HCT116 (cell line): ENCODE data around the gene RTN4.

Source experiments
- CTCF ChIP-seq, 3 experiments: fragments of 200-600 bp in 1 of 3; sonication (generic) in 1 of 3; IDR thresholded peaks in 2 of 3; conservative IDR thresholded peaks in 1 of 3; 2 replicates each; pipeline ENCODE4 v1.5.1; 2012 to 2017; ENCODE audit warnings: low read depth in 2 of 3, low read length in 2 of 3, antibody characterized with exemption in 1 of 3, borderline replicate concordance in 1 of 3, control low read depth in 1 of 3, mild to moderate bottlenecking in 1 of 3, mixed read lengths in 1 of 3, mixed run types in 1 of 3, moderate library complexity in 1 of 3; ENCODE audit not compliant: insufficient read depth in 1 of 3
- EZH2 ChIP-seq: fragments of 200-600 bp; sonication (generic); IDR thresholded peaks from 2 replicates; pipeline ENCODE4 v1.6.1; 2017; ENCODE audit warnings: antibody characterized with exemption, mixed run types
- EZH2phosphoT487 ChIP-seq: fragments of 200-600 bp; IDR thresholded peaks from 2 replicates; pipeline ENCODE4 v1.6.1; 2018; ENCODE audit warnings: antibody characterized with exemption, borderline replicate concordance
- POLR2A ChIP-seq: IDR thresholded peaks from 2 replicates; pipeline ENCODE4 v1.7.0; 2011; ENCODE audit warnings: borderline replicate concordance; ENCODE audit not compliant: insufficient read depth, insufficient read length; ENCODE audit errors: extremely low read depth
- POLR2AphosphoS5 ChIP-seq: IDR thresholded peaks from 2 replicates; pipeline ENCODE4 v1.6.1; 2011; ENCODE audit warnings: mild to moderate bottlenecking, low read depth, low read length, moderate library complexity
- RAD21 ChIP-seq: IDR thresholded peaks from 2 replicates; pipeline ENCODE4 v1.6.1; 2012; ENCODE audit warnings: low read depth, mild to moderate bottlenecking
- SIN3A ChIP-seq: IDR thresholded peaks from 2 replicates; pipeline ENCODE4 v1.6.1; 2012; ENCODE audit warnings: low read depth
- SP1 ChIP-seq: IDR thresholded peaks from 2 replicates; pipeline ENCODE4 v1.6.1; 2012; ENCODE audit warnings: low read depth
- TCF7L2 ChIP-seq: IDR thresholded peaks from 2 replicates; pipeline ENCODE4 v1.7.0; 2011; ENCODE audit warnings: borderline replicate concordance, inconsistent platforms; ENCODE audit not compliant: insufficient read depth, insufficient read length; ENCODE audit errors: extremely low read depth
- YY1 ChIP-seq: IDR thresholded peaks from 2 replicates; pipeline ENCODE4 v1.6.1; 2011; ENCODE audit warnings: low read length, low read depth, moderate library complexity, mild to moderate bottlenecking; ENCODE audit not compliant: insufficient replicate concordance; ENCODE audit errors: extremely low read depth
- ZBTB33 ChIP-seq: IDR thresholded peaks from 2 replicates; pipeline ENCODE4 v1.6.1; 2011; ENCODE audit warnings: mild to moderate bottlenecking, low read length, moderate library complexity; ENCODE audit not compliant: insufficient replicate concordance; ENCODE audit errors: extremely low read depth
- ZFX ChIP-seq: fragments of 450-650 bp; IDR thresholded peaks from 2 replicates; pipeline ENCODE4 v1.6.1; 2017
- ZNF274 ChIP-seq: fragments of 200-500 bp; sonication (Bioruptor generic); IDR thresholded peaks from 2 replicates; pipeline ENCODE4 v1.6.1; 2014; ENCODE audit warnings: mild to moderate bottlenecking, low read depth, low read length, inconsistent platforms
- TF ChIP-seq, protein P1 (sequence below): IDR thresholded peaks from 2 replicates; pipeline ENCODE4 v1.6.1; 2012

DNA sequence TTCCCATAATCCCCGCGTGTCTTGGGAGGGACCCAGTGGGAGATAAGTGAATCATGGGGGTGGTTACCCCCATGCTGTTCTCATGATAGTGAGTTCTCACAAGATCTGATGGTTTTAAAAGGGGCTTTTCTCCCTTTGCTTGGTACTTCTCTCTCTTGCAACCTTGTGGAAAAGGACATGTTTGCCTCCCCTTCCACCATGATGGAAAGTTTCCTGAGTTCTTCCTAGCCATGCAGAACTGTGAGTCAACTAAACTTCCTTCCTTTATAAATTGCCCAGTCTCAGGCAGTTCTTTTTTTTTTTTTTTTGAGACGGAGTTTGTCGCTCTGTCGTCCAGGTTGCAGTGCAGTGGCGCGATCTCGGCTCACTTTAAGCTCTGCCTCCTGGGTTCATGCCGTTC lies 26.5 kb upstream of the RTN4 start:
- no peak for TF ChIP-seq TCF7L2
- no peak for TF ChIP-seq RAD21
- no peak for TF ChIP-seq POLR2AphosphoS5
- TF ChIP-seq CTCF (IDR thresholded peaks at IDR 0.05 in 2 of 3, conservative IDR thresholded peaks at IDR 0.05 in 1 of 3; ENCODE audit: borderline replicate concordance in 1 of 3, insufficient read depth in 1 of 3, low read depth in 2 of 3, low read length in 2 of 3), result no peak
- no peak for TF ChIP-seq POLR2A
- no peak for TF ChIP-seq SIN3A
- TF ChIP-seq EZH2, result no peak
- no peak for TF ChIP-seq ZNF274
- no peak for TF ChIP-seq SP1
- TF ChIP-seq ZFX, result no peak
- TF ChIP-seq, protein P1, sequence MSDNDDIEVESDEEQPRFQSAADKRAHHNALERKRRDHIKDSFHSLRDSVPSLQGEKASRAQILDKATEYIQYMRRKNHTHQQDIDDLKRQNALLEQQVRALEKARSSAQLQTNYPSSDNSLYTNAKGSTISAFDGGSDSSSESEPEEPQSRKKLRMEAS, result no peak
- no peak for TF ChIP-seq ZBTB33
- TF ChIP-seq YY1, result no peak
- TF ChIP-seq EZH2phosphoT487, result no peak
